MM.1S (cell line): ENCODE measurements around the gene STX7.
A peak's percentile ranks its signal among the peaks of the same experiment; 100 is the strongest.

ENCODE experiments used
- DNase-seq: peaks from one replicate; pipeline ENCODE4 v3.0.0-alpha.2; 2015
- H2AFZ ChIP-seq: fragments of 300-600 bp; sonication (generic); 2 replicates; pipeline ENCODE4 v1.6.0; 2016; ENCODE audit warnings: antibody characterized with exemption, low read length
- H3F3A ChIP-seq: fragments of 300-600 bp; sonication (generic); 2 replicates; pipeline ENCODE4 v1.6.1; 2016; ENCODE audit warnings: mild to moderate bottlenecking, antibody characterized with exemption, low read length, moderate library complexity, mixed read lengths; ENCODE audit not compliant: insufficient read depth
- H3K27ac ChIP-seq: fragments of 300-600 bp; sonication (generic); 2 replicates; pipeline ENCODE4 v1.5.1; 2016; ENCODE audit warnings: mild to moderate bottlenecking, low read length
- H3K27me3 ChIP-seq: fragments of 300-600 bp; sonication (generic); replicated peaks from 2 replicates; pipeline ENCODE4 v1.6.0; 2016; ENCODE audit warnings: low read length; ENCODE audit not compliant: insufficient read depth
- H3K36me3 ChIP-seq: fragments of 300-600 bp; sonication (generic); replicated peaks from 2 replicates; pipeline ENCODE4 v1.6.1; 2016; ENCODE audit warnings: mild to moderate bottlenecking, low read length, mixed read lengths; ENCODE audit not compliant: insufficient read depth
- H3K4me1 ChIP-seq: fragments of 300-600 bp; sonication (generic); 2 replicates; pipeline ENCODE4 v1.6.1; 2016; ENCODE audit warnings: low read length, mixed read lengths
- H3K4me2 ChIP-seq: fragments of 300-600 bp; sonication (generic); 2 replicates; pipeline ENCODE4 v1.6.0; 2016; ENCODE audit warnings: low read depth, low read length
- H3K4me3 ChIP-seq: fragments of 300-600 bp; sonication (generic); 2 replicates; pipeline ENCODE4 v1.5.1; 2016; ENCODE audit warnings: low read length, mixed read lengths
- H3K79me2 ChIP-seq: fragments of 300-600 bp; sonication (generic); 2 replicates; pipeline ENCODE4 v1.6.1; 2016; ENCODE audit warnings: mixed run types, low read length, mixed read lengths
- H3K9ac ChIP-seq: fragments of 300-600 bp; sonication (generic); 2 replicates; pipeline ENCODE4 v1.6.1; 2016; ENCODE audit warnings: low read length, mixed read lengths
- H3K9me2 ChIP-seq: fragments of 300-600 bp; sonication (generic); replicated peaks from 2 replicates; pipeline ENCODE4 v1.6.1; 2016; ENCODE audit warnings: mild to moderate bottlenecking, low read length, mixed read lengths; ENCODE audit not compliant: insufficient read depth
- H3K9me3 ChIP-seq: fragments of 300-600 bp; sonication (generic); replicated peaks from 2 replicates; pipeline ENCODE4 v1.6.1; 2016; ENCODE audit warnings: mild to moderate bottlenecking, low read length, mixed read lengths; ENCODE audit not compliant: insufficient read depth
- H4K20me1 ChIP-seq: fragments of 300-600 bp; sonication (generic); 2 replicates; pipeline ENCODE4 v1.6.1; 2016; ENCODE audit warnings: mild to moderate bottlenecking, low read length, moderate library complexity, mixed read lengths; ENCODE audit not compliant: insufficient read depth
- CTCF ChIP-seq: fragments of 300-600 bp; sonication (generic); IDR thresholded peaks from 2 replicates; pipeline ENCODE4 v1.5.1; 2016; ENCODE audit warnings: antibody characterized with exemption, low read length, mixed read lengths
- EZH2 ChIP-seq: fragments of 300-600 bp; sonication (generic); optimal IDR thresholded peaks from 2 replicates; pipeline ENCODE3; 2017; ENCODE audit warnings: low read depth, mild to moderate bottlenecking, antibody characterized with exemption, low read length, mixed read lengths
- EZH2phosphoT487 ChIP-seq: fragments of 300-600 bp; sonication (generic); IDR thresholded peaks from 2 replicates; pipeline ENCODE4 v1.6.1; 2018; ENCODE audit warnings: antibody characterized with exemption, low read length

STX7 gene

GRCh38 chr6:132405143-132405915 is 107.6 kb downstream of the STX7 start:
- TF ChIP-seq EZH2 (no peak), EZH2phosphoT487 (no peak), CTCF (no peak)
- Histone ChIP-seq H3K27ac (no peak overlapping the region), H3K4me2 (peak overlapping the region; percentile 60), H3K9me2 (no peaks in the 10 kb centered on the region), H3K4me1 (peaks cover 27% of the 10 kb centered on the region), H4K20me1 (no peaks in the 10 kb centered on the region), H3K9ac (no peak overlapping the region), H3K9me3 (no peaks in the 10 kb centered on the region), H3K79me2 (no peaks in the 10 kb centered on the region), H3F3A (peaks cover 3% of the 10 kb centered on the region; the same call in 1 of the 2 replicates), H3K4me3 (no peak overlapping the region), H3K27me3 (no peaks in the 10 kb centered on the region), H2AFZ (no peak overlapping the region), H3K36me3 (no peaks in the 10 kb centered on the region)
- DNase-seq: peak; percentile 45

- H3F3A ChIP-seq: peaks cover 3% of the 10 kb centered on the region; the same call in 1 of the 2 replicates
- no peaks in the 10 kb centered on the region for H3K9me2 ChIP-seq
- no peak for DNase-seq
- no peaks in the 10 kb centered on the region for H3K27me3 ChIP-seq
- peak overlapping the region; percentile 14 for H3K4me3 ChIP-seq
- peak overlapping the region; percentile 60 for H3K4me2 ChIP-seq
- H2AFZ ChIP-seq: no peak overlapping the region
- peaks cover 27% of the 10 kb centered on the region for H3K4me1 ChIP-seq
- H3K36me3 ChIP-seq: no peaks in the 10 kb centered on the region
- H3K9ac ChIP-seq: no peak overlapping the region
- H3K79me2 ChIP-seq: no peaks in the 10 kb centered on the region
- no peak overlapping the region for H3K27ac ChIP-seq
- no peak for TF ChIP-seq CTCF
- no peaks in the 10 kb centered on the region for H4K20me1 ChIP-seq
- no peaks in the 10 kb centered on the region for H3K9me3 ChIP-seq
Measured at GRCh38 chr6:132404736-132405135, 108.2 kb downstream of the STX7 start.

GRCh38 chr6:132404330-132404729 is 108.6 kb downstream of the STX7 start:
- Histone ChIP-seq H3K9me2 (no peaks in the 10 kb centered on the region), H3K9ac (no peak overlapping the region), H3K9me3 (no peaks in the 10 kb centered on the region), H4K20me1 (no peaks in the 10 kb centered on the region), H3K27me3 (no peaks in the 10 kb centered on the region), H2AFZ (no peak overlapping the region), H3F3A (peaks cover 3% of the 10 kb centered on the region; the same call in 1 of the 2 replicates), H3K4me3 (peak overlapping the region; percentile 14), H3K79me2 (no peaks in the 10 kb centered on the region), H3K36me3 (no peaks in the 10 kb centered on the region), H3K27ac (no peak overlapping the region), H3K4me2 (peak overlapping the region; percentile 60), H3K4me1 (peaks cover 27% of the 10 kb centered on the region)
- DNase-seq: no peak
- TF ChIP-seq EZH2phosphoT487 (no peak), EZH2 (no peak)
